Tibial nerve (tissue), 3 donors: ENCODE data around the gene ASCL4.

Experiments used
- POLR2A ChIP-seq, 2 donors: fragments of 450-650 bp; IDR thresholded peaks; one replicate each; pipeline ENCODE4 v1.6.1; 2017; ENCODE audit warnings: antibody characterized with exemption in 2 of 2, mild to moderate bottlenecking in 2 of 2, moderate library complexity in 2 of 2
- TF ChIP-seq, protein P1 (sequence below), 5 experiments: fragments of 200-600 bp in 3 of 5; fragments of 450-650 bp in 2 of 5; sonication (generic) in 3 of 5; IDR thresholded peaks; one replicate each; pipeline ENCODE4 v1.5.1; 2016 to 2019; ENCODE audit warnings: antibody characterized with exemption in 5 of 5, mild to moderate bottlenecking in 3 of 5, moderate library complexity in 2 of 5

DNA sequence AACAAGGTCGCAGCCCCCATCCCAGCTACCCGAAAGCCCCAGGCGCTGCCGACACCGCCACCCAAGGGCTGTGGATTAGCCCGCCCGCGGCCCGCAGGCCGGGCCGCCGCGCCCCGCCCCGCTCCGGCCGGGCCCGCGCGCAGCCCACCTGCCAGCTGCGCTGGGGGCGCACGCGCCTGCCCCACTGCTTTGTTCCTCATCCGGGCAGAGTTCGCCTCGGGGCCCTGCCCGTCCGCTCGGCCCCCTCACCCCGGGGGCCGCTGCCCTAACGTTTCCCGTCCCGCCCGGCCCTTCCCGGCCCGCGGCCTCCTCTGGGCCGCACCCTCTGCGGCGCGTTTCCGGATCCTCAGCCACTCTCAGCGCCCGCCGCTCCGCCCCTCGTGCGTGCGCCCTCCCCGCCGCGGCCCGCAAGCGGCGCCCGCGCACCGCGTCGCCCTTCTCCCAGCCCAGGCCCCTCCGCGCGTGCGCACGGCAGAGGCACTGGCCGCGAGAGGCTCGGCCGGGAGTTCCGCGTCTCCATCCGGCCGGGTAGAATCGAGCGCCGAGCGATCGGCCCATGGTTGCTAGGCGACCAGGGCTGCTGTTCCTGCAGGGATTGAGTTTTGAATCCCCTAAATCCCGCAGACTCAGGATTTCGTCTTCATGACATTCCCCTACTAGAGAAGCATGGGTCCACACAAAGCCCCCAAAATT is 13.5 kb upstream of the ASCL4 start, which contains the start of gene PRDM4:
- TF ChIP-seq, protein P1, sequence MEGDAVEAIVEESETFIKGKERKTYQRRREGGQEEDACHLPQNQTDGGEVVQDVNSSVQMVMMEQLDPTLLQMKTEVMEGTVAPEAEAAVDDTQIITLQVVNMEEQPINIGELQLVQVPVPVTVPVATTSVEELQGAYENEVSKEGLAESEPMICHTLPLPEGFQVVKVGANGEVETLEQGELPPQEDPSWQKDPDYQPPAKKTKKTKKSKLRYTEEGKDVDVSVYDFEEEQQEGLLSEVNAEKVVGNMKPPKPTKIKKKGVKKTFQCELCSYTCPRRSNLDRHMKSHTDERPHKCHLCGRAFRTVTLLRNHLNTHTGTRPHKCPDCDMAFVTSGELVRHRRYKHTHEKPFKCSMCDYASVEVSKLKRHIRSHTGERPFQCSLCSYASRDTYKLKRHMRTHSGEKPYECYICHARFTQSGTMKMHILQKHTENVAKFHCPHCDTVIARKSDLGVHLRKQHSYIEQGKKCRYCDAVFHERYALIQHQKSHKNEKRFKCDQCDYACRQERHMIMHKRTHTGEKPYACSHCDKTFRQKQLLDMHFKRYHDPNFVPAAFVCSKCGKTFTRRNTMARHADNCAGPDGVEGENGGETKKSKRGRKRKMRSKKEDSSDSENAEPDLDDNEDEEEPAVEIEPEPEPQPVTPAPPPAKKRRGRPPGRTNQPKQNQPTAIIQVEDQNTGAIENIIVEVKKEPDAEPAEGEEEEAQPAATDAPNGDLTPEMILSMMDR (IDR thresholded peaks at IDR 0.05): peak; percentile 46 to 76 (median 48)
- TF ChIP-seq POLR2A (IDR thresholded peaks at IDR 0.05): peak; percentile 85 to 92
